GM12864 (cell line): ENCODE data around the gene BPTF.
"Not testable (repeated sequence)": the region's sequence is repeated elsewhere in the genome, so short reads cannot be mapped to it uniquely, and the experiment has no call there.

Experiments used
- DNase-seq: peaks from one replicate; pipeline ENCODE4 v3.0.0-alpha.2; 2011; ENCODE audit warnings: low read depth
- H3K4me3 ChIP-seq: 2 replicates; pipeline ENCODE4 v1.5.1; 2011; ENCODE audit warnings: mild to moderate bottlenecking, low read depth, low read length, control low read depth
- TF ChIP-seq, protein P1 (sequence below): IDR thresholded peaks from 2 replicates; pipeline ENCODE4 v1.5.1; 2011; ENCODE audit warnings: low read depth, mild to moderate bottlenecking, moderate library complexity, low read length, control low read depth, inconsistent platforms; ENCODE audit errors: missing control alignments

Gene BPTF

DNA sequence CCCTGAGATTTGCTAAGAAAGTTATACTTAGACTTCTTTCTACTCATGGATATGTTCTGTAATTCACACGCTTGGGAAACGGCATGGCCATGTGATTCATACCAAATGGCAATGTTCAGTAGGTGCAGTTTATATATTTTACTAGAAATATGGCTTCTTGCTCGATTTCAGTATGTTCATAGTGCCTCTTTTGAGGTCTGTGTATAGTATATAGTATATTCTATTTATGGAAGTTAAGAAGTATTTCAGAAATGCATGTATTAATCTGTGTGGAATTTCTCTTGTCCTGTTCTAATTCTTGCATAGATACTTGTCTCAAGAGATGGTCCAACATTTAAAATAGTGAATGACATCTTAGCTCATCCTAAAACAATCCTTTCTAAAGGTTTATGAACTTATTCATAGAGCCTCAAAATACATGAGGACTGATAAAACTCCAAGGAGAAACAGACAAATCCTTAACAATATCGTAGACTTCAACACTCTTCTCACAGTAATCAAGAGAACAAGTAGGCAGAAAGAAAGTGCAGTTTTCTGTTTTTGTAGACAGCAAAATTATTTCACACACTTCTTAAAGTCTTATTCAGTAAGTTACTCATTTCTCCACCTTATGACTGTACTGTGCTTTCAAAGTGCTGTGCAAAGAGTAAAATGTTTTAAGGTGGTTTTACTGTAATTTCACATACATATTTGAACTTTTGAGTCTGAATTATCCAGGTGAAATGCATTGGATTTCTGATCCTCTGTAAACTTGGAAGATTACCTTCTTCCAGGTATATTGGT, 11.1 kb downstream of the BPTF start:
- no peak for DNase-seq
- H3K4me3 ChIP-seq: no peak overlapping the region
- TF ChIP-seq, protein P1, sequence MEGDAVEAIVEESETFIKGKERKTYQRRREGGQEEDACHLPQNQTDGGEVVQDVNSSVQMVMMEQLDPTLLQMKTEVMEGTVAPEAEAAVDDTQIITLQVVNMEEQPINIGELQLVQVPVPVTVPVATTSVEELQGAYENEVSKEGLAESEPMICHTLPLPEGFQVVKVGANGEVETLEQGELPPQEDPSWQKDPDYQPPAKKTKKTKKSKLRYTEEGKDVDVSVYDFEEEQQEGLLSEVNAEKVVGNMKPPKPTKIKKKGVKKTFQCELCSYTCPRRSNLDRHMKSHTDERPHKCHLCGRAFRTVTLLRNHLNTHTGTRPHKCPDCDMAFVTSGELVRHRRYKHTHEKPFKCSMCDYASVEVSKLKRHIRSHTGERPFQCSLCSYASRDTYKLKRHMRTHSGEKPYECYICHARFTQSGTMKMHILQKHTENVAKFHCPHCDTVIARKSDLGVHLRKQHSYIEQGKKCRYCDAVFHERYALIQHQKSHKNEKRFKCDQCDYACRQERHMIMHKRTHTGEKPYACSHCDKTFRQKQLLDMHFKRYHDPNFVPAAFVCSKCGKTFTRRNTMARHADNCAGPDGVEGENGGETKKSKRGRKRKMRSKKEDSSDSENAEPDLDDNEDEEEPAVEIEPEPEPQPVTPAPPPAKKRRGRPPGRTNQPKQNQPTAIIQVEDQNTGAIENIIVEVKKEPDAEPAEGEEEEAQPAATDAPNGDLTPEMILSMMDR: no peak

DNA sequence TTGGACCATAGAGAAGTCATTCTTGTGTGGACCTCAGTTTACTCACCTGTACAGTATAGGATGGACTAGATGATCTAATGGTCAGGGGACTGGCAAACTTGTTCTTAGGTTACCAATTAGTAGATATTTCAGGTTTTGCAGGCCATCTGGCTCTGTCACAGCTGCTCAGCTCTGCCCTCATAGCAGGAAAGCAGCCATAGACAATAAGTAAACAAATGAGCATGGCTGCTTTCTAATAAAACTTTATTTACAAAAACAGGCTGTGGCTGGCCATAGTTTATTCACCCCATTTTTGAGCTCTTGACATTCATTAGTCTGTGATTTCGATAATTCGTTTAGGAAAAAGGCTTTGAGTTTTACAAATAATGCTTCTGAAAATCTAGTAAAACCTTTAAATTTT, 12.7 kb downstream of the BPTF start:
- no peak for DNase-seq
- no peak overlapping the region for H3K4me3 ChIP-seq

DNA sequence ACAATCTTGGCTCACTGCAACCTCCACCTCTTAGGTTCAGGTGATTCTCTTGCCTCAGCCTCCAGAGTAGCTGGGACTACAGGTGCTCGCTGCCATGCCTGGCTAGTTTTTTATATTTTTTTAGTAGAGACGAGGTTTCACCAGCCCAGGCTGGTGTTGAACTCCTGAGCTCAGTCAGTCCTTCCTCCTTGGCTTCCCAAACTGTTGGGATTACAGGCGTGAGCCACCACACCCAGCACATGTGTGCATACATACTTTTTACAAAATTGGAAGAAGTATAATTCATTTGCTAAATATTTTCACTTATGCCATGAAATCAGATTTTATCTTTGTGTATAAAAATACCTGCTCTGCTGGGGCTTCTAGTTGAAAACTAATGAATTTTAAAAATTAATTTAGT, 13.2 kb downstream of the BPTF start:
- TF ChIP-seq, protein P1: no peak
- DNase-seq: no peak
- H3K4me3 ChIP-seq: no peak overlapping the region

More for the DNA sequence above, 12.7 kb downstream of the BPTF start:
- TF ChIP-seq, protein P1: no peak

DNA sequence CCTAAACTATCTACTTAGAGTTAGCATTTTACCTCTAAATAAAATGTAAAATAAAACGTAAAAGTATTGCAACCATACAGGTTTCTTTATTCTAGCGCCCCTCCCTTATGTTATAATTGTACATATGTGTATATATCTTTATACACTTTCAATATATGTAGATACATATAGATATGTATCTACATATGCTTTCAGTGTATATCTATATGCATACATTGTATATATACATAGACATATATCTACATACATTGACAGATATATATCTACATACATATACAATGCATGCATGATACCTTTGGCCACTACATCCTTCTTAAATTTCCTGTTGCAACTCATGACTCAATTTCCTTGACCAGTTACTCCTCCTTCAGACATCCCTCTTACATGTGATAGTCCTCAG, 16.7 kb downstream of the BPTF start:
- no peak overlapping the region for H3K4me3 ChIP-seq
- no peak for DNase-seq
- TF ChIP-seq, protein P1: no peak

DNA sequence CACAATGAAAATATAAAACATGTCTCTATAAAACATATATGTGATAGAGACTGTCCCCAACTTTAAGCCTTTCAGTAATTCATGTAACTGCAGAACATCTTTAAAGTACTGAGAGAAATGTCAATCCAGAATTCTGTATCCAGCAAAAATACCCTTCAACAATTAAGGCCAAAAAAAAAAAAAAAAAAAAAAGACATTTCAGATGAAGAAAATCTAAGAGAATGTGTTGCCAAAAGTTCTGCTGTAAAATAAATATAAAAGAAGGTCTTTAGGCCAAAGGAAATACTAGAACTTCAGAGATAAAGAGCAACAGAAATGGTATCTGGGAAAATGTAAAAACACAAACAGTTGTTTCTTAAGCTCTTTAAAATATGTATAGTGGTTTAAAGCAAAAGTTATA, 17.3 kb downstream of the BPTF start:
- DNase-seq: no peak
- H3K4me3 ChIP-seq: no peak overlapping the region
- TF ChIP-seq, protein P1: no peak

DNA sequence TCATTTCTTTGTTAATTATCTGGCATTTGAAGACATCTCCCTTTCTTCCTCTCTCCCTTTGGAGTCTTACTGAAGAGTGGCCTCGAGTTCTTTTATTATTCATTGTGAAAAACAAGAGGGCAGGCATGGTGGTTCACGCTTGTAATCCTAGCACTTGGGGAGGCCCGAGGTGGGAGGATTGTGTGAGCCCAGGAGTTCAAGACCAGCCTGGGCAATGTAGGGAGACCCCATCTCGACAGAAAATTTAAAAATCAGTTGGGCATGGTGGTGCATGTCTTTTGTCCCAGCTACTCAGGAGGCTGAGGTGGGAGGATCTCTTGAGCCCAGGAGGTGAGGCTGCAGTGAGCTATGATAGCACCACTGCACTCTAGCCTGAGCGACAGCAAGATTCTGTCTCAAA, 20.1 kb downstream of the BPTF start:
- no peak overlapping the region for H3K4me3 ChIP-seq
- TF ChIP-seq, protein P1: no peak
- DNase-seq: no peak

DNA sequence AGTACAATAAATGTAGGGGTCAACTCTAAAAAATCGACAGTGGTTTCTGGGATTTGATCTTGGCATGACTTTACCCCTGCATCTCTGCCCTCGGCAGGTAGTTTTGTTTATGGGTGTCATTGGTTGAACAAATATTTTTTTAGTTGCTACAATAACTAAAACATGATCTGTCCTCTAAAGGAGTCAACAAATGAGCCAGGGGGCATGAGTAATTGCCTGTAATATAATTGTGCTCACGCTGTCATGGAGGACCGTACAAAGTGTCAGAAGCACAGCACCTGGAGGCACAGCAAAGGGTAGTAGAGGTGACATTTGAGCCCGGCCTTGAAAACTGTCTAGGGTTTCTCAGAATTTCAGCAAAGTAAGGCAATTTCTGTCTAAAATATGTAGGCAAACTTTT, 22.9 kb downstream of the BPTF start:
- H3K4me3 ChIP-seq, DNase-seq: not testable (repeated sequence)

DNA sequence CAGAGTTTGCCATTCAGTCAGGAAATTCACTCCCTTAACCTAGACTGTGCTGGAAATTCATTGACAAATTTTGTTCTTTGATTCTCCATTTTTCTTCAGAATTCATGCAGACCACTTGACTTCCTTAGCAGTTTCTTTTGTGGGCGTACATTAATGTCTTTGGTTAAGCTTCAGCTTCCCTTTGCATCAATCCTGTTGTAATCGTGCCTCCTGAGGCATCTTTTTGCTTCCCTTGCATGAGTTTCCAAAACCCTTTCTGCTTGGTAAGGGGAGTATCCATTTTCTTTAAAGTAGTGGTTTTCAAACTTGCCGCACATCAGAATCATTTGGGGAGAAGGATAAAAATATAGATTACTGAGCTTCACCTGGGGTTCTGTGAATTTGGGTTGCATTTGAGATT, 23.5 kb downstream of the BPTF start:
- not testable (repeated sequence) for H3K4me3 ChIP-seq, DNase-seq
